CD14-positive monocyte (primary cell): ENCODE data around the gene IPO8. TPM values are rescaled to one million over a fixed set of nuclear protein-coding genes. Genes with fewer than 3 reads are reported as not detected.

ENCODE experiments used
- DNase-seq, 3 donors: peaks; one replicate each; pipeline ENCODE4 v3.0.0-alpha.2; 2011 to 2022
- H2AFZ ChIP-seq: 2 replicates; pipeline ENCODE4 v1.6.0; 2012; ENCODE audit warnings: mild to moderate bottlenecking, low read depth, low read length, inconsistent platforms; ENCODE audit not compliant: insufficient read depth, poor library complexity, severe bottlenecking
- H3K27ac ChIP-seq, 2 donors: 1 replicate in 1 of 2; 2 replicates in 1 of 2; pipeline ENCODE4 v1.5.1; 2012 to 2013; ENCODE audit warnings: low read length in 2 of 2, control low read depth in 1 of 2, inconsistent platforms in 1 of 2, low read depth in 1 of 2, mild to moderate bottlenecking in 1 of 2
- H3K27me3 ChIP-seq, 2 donors: one replicate each; pipeline versions ENCODE4 v1.6.0 to v1.6.1; 2011 to 2013; ENCODE audit warnings: low read length in 2 of 2; ENCODE audit not compliant: control insufficient read depth in 2 of 2, insufficient read depth in 2 of 2
- H3K36me3 ChIP-seq, 2 donors: replicated peaks in 1 of 2; 1 replicate in 1 of 2; 2 replicates in 1 of 2; pipeline versions ENCODE4 v1.5.1 to v1.6.1; 2012 to 2013; ENCODE audit warnings: low read length in 2 of 2, control low read depth in 1 of 2, inconsistent platforms in 1 of 2, mild to moderate bottlenecking in 1 of 2; ENCODE audit not compliant: insufficient read depth in 2 of 2, control insufficient read depth in 1 of 2
- H3K4me1 ChIP-seq, 2 donors: 1 replicate in 1 of 2; 2 replicates in 1 of 2; pipeline versions ENCODE4 v1.5.1 to v1.6.1; 2012 to 2013; ENCODE audit warnings: low read length in 2 of 2, control low read depth in 1 of 2, inconsistent platforms in 1 of 2, mild to moderate bottlenecking in 1 of 2, moderate library complexity in 1 of 2; ENCODE audit not compliant: insufficient read depth in 2 of 2, control insufficient read depth in 1 of 2
- H3K4me2 ChIP-seq: replicated peaks from 2 replicates; pipeline ENCODE3; 2012; ENCODE audit warnings: low read length, moderate library complexity, mild to moderate bottlenecking; ENCODE audit not compliant: poor library complexity, severe bottlenecking; ENCODE audit errors: extremely low read depth
- H3K4me3 ChIP-seq, 3 experiments: fragments of 200-600 bp in 1 of 3; sonication (generic) in 1 of 3; replicated peaks in 1 of 3; 1 replicate in 2 of 3; 2 replicates in 1 of 3; pipeline ENCODE4 v1.5.1; 2011 to 2013; ENCODE audit warnings: low read length in 3 of 3, mild to moderate bottlenecking in 3 of 3, control low read depth in 2 of 3, low read depth in 2 of 3, inconsistent platforms in 1 of 3, moderate library complexity in 1 of 3
- H3K79me2 ChIP-seq: 2 replicates; pipeline ENCODE4 v1.6.0; 2012; ENCODE audit warnings: mild to moderate bottlenecking, control low read depth, inconsistent platforms, low read length, moderate library complexity; ENCODE audit not compliant: insufficient read depth
- H3K9ac ChIP-seq: 2 replicates; pipeline ENCODE4 v1.6.0; 2017; ENCODE audit warnings: low read length, mild to moderate bottlenecking; ENCODE audit not compliant: insufficient read depth, poor library complexity, severe bottlenecking
- H3K9me3 ChIP-seq, 2 donors: replicated peaks in 1 of 2; 1 replicate in 1 of 2; 2 replicates in 1 of 2; pipeline versions ENCODE4 v1.5.1 to v1.6.1; 2012 to 2013; ENCODE audit warnings: low read length in 2 of 2, control low read depth in 1 of 2; ENCODE audit not compliant: control insufficient read depth in 1 of 2, insufficient read depth in 1 of 2
- H4K20me1 ChIP-seq: 2 replicates; pipeline ENCODE4 v1.6.0; 2012; ENCODE audit warnings: mild to moderate bottlenecking, low read length, control low read depth, moderate library complexity; ENCODE audit not compliant: insufficient read depth
- H3K27ac Mint-ChIP-seq, 7 donors: one replicate each; pipeline ENCODE4 v1.8.0; 2020; ENCODE audit warnings: mild to moderate bottlenecking in 7 of 7, mixed read lengths in 7 of 7, moderate library complexity in 6 of 7, inconsistent platforms in 2 of 7
- H3K27me3 Mint-ChIP-seq, 3 donors: one replicate each; pipeline ENCODE4 v1.8.0; 2021 to 2022; ENCODE audit warnings: low read depth in 3 of 3, mild to moderate bottlenecking in 3 of 3, mixed read lengths in 3 of 3, moderate library complexity in 3 of 3, inconsistent platforms in 1 of 3
- H3K36me3 Mint-ChIP-seq, 2 donors: one replicate each; pipeline ENCODE4 v1.8.0; 2020; ENCODE audit warnings: mixed read lengths in 2 of 2, inconsistent platforms in 1 of 2, mild to moderate bottlenecking in 1 of 2
- H3K4me1 Mint-ChIP-seq: one replicate; pipeline ENCODE4 v1.8.0; 2020; ENCODE audit warnings: mild to moderate bottlenecking, mixed read lengths
- H3K4me3 Mint-ChIP-seq, 2 donors: one replicate each; pipeline ENCODE4 v1.8.0; 2020; ENCODE audit warnings: mild to moderate bottlenecking in 2 of 2, mixed read lengths in 2 of 2, moderate library complexity in 1 of 2
- H3K9me3 Mint-ChIP-seq, 7 donors: one replicate each; pipeline ENCODE4 v1.8.0; 2020 to 2022; ENCODE audit warnings: mixed read lengths in 7 of 7, mild to moderate bottlenecking in 6 of 7, moderate library complexity in 6 of 7, inconsistent platforms in 2 of 7
- WGBS: methylation state at CpG from one replicate; pipeline ENCODE4 v1.1.5; 2013; ENCODE audit warnings: missing lambda C conversion rate; ENCODE audit not compliant: insufficient coverage; 5-methylcytosine and 5-hydroxymethylcytosine counted together
- intact Hi-C, 2 donors: fragments of 100-400 bp; cut with micrococcal nuclease; formaldehyde crosslinking; loops; one replicate each; pipeline versions ENCODE4 v1.15.0 to v1.15.1; 2023
- polyA plus RNA-seq, 3 donors: library from polyadenylated mRNA; depleted of rRNA in 1 of 3; unstranded in 2 of 3; stranded (reverse) in 1 of 3; fragments of 300-500 nt in 2 of 3; fragments of >200 nt in 1 of 3; fragmentation: Illumina TruSeq in 2 of 3; gene quantifications; 1 replicate in 2 of 3; 2 replicates in 1 of 3; pipeline ENCODE4 v1.2.3, GENCODE V29; 2012 to 2021
- TF ChIP-seq, protein P1 (sequence below): fragments of 200-600 bp; IDR thresholded peaks from one replicate; pipeline ENCODE4 v1.8.0; 2022; ENCODE audit warnings: antibody characterized with exemption, mild to moderate bottlenecking

The IPO8 gene
- polyA plus RNA-seq, 3 donors: 8.4 to 15.8 (median 12.5) TPM

DNA sequence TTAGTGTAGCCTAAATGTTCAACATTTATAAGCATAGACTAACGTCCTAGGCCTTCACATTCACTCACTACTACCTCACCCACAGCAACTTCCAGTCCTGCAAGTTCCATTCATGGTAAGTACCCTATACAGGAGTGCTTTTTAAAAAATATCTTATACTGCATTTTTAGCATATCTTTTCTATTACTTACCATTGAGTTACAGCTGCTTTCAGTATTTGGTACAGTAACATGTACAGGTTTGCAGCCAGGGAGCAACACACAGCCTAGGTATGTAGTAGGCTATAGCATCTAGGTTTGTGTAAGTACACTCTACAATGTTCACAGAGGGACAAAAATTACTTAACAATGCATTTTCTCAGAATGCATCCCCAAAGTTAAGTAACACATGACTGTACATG, 17.4 kb downstream of the IPO8 start:
- Histone ChIP-seq H3K79me2 (peaks cover 4% of the 10 kb centered on the region), H3K4me1 (peaks cover 31 to 41% of the 10 kb centered on the region in 2 donors), H3K4me2 (no peak overlapping the region), H3K4me3 (no peak overlapping the region), H3K27ac (peak overlapping the region in 1 of 2 donors; percentile 70), H2AFZ (no peak overlapping the region), H3K36me3 (peaks cover 30 to 38% of the 10 kb centered on the region in 2 donors), H3K9ac (no peak overlapping the region), H4K20me1 (no peaks in the 10 kb centered on the region), H3K27me3 (no peaks in the 10 kb centered on the region), H3K9me3 (no peaks in the 10 kb centered on the region)
- H3K9me3 Mint-ChIP-seq: no peaks in the 10 kb centered on the region
- no peaks in the 10 kb centered on the region for H3K27me3 Mint-ChIP-seq
- peaks cover 38% of the 10 kb centered on the region for H3K4me1 Mint-ChIP-seq
- intact Hi-C loops: no loop called here
- no peak overlapping the region for H3K4me3 Mint-ChIP-seq
- H3K36me3 Mint-ChIP-seq: peaks cover 30 to 40% of the 10 kb centered on the region in 2 donors
- peak overlapping the region in 1 of 7 donors; percentile 47 for H3K27ac Mint-ChIP-seq
- TF ChIP-seq, protein P1, sequence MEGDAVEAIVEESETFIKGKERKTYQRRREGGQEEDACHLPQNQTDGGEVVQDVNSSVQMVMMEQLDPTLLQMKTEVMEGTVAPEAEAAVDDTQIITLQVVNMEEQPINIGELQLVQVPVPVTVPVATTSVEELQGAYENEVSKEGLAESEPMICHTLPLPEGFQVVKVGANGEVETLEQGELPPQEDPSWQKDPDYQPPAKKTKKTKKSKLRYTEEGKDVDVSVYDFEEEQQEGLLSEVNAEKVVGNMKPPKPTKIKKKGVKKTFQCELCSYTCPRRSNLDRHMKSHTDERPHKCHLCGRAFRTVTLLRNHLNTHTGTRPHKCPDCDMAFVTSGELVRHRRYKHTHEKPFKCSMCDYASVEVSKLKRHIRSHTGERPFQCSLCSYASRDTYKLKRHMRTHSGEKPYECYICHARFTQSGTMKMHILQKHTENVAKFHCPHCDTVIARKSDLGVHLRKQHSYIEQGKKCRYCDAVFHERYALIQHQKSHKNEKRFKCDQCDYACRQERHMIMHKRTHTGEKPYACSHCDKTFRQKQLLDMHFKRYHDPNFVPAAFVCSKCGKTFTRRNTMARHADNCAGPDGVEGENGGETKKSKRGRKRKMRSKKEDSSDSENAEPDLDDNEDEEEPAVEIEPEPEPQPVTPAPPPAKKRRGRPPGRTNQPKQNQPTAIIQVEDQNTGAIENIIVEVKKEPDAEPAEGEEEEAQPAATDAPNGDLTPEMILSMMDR: no peak
- no CpG with 5 or more reads among the region's 1 CpG for WGBS
- DNase-seq: no peak

DNA sequence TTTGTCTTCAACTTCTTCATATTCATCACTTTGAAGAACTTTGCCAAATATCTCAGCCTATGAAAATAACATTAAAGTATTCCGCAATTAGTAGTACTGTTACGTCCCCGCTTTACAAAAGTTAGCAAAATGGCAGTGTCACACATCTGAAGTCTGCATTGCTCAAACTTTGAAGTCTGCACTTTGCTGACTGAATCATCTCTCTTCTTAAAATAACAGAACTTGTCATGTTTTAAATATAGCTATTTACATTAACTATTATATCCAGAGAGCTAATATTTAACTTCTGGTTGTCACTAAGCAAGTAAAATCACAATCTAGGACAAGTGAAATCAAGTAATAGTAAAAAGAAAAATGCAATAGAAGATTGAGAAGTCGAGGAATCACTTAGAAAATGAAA, 34.5 kb downstream of the IPO8 start:
- TF ChIP-seq, protein P1: no peak
- Histone ChIP-seq H3K4me3 (no peak overlapping the region), H3K9me3 (no peaks in the 10 kb centered on the region), H3K4me1 (no peaks in the 10 kb centered on the region), H2AFZ (no peak overlapping the region), H4K20me1 (no peaks in the 10 kb centered on the region), H3K79me2 (no peaks in the 10 kb centered on the region), H3K27ac (no peak overlapping the region), H3K36me3 (peaks cover 65 to 92% of the 10 kb centered on the region in 2 donors), H3K27me3 (no peaks in the 10 kb centered on the region), H3K4me2 (no peak overlapping the region), H3K9ac (no peak overlapping the region)
- 100% methylated on average over 3 of the region's 4 CpGs for WGBS
- no peak for DNase-seq
- Mint-ChIP-seq H3K27ac (no peak overlapping the region), H3K27me3 (no peaks in the 10 kb centered on the region), H3K4me3 (no peak overlapping the region), H3K36me3 (peaks cover 58 to 65% of the 10 kb centered on the region in 2 donors), H3K4me1 (no peaks in the 10 kb centered on the region), H3K9me3 (no peaks in the 10 kb centered on the region)
- intact Hi-C loops: no loop called here
